Measurements from ENCODE around the gene CHKA. TPM values are rescaled to one million over a fixed set of nuclear protein-coding genes. Genes with fewer than 3 reads are reported as not detected.

The CHKA gene
- total and polyA plus RNA-seq, 2 experiments from 2014 or later, result 37.1 to 94.4 TPM

DNA sequence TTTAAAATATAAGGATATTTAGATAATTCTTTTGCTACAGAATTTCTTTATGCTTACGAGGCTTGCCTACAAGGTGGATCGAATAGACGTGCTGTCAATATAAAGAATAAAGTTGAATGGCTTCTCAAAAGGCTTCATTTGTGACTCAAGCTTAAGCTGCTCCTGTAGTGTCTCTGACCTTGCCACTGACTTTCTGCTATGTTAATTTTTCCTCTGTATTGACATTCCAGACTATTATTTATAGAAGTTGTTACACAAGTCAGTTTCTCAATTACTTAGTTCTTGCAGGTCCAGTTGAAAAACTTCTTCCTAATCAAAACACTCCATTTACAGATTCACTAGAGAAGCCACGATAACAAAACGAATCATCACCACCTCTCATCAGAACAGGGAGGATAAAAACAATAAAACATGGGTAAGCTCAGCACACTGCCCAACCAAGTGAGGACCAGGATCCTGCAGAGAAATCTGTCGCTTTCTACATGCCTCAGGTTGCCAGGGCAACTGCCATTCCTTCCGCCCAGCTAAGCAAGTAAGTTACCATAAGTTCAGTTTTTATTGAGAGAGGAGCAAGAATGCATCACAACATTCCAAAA lies 39.0 kb upstream of the CHKA start:
- no peak overlapping the region for H3K4me3 ChIP-seq
- H3F3A ChIP-seq (replicated peaks; ENCODE audit: low read depth), result no peaks in the 10 kb centered on the region
- Mint-ChIP-seq H3K27me3 (ENCODE audit: insufficient read depth, low read depth, poor library complexity) (no peaks in the 10 kb centered on the region), H3K4me1 (peaks cover 7% of the 10 kb centered on the region; the same call in 2 of the 3 replicates), H3K36me3 (ENCODE audit: low read depth) (peaks cover 3% of the 10 kb centered on the region; the same call in 1 of the 3 replicates), H3K4me3 (no peak overlapping the region), H3K27ac (0 out of 2 replicates have a peak overlapping the region, but pooled peaks have one; percentile 5), H3K9me3 (no peaks in the 10 kb centered on the region)
- ATAC-seq (no peak), DNase-seq (ENCODE audit: low spot score) (no peak)
- H2AFZ ChIP-seq, result no peak overlapping the region
- H3K27ac ChIP-seq (ENCODE audit: low read depth), result no peak overlapping the region; the same call in 1 of the 2 replicates
- no peak overlapping the region for H3K4me2 ChIP-seq
- H3K4me1 ChIP-seq (ENCODE audit: insufficient read depth), result no peaks in the 10 kb centered on the region
- no peaks in the 10 kb centered on the region for H3K9me2 ChIP-seq (ENCODE audit: insufficient read depth)
- no peak for TF ChIP-seq NANOG (IDR thresholded peaks at IDR 0.05; ENCODE audit: borderline replicate concordance)
- no peak for TF ChIP-seq STAT1 (IDR thresholded peaks at IDR 0.05; ENCODE audit: unreplicated experiment)
- no peak for TF ChIP-seq EZH2 (IDR thresholded peaks at IDR 0.05; ENCODE audit: low read depth, unreplicated experiment)
- no peak for TF ChIP-seq POLR2AphosphoS5 (IDR thresholded peaks at IDR 0.05; ENCODE audit: low read depth)
- TF ChIP-seq ZNF331 (CRISPR knock-in tag; IDR thresholded peaks at IDR 0.05; ENCODE audit: low read depth), result no peak
- TF ChIP-seq, protein P1, sequence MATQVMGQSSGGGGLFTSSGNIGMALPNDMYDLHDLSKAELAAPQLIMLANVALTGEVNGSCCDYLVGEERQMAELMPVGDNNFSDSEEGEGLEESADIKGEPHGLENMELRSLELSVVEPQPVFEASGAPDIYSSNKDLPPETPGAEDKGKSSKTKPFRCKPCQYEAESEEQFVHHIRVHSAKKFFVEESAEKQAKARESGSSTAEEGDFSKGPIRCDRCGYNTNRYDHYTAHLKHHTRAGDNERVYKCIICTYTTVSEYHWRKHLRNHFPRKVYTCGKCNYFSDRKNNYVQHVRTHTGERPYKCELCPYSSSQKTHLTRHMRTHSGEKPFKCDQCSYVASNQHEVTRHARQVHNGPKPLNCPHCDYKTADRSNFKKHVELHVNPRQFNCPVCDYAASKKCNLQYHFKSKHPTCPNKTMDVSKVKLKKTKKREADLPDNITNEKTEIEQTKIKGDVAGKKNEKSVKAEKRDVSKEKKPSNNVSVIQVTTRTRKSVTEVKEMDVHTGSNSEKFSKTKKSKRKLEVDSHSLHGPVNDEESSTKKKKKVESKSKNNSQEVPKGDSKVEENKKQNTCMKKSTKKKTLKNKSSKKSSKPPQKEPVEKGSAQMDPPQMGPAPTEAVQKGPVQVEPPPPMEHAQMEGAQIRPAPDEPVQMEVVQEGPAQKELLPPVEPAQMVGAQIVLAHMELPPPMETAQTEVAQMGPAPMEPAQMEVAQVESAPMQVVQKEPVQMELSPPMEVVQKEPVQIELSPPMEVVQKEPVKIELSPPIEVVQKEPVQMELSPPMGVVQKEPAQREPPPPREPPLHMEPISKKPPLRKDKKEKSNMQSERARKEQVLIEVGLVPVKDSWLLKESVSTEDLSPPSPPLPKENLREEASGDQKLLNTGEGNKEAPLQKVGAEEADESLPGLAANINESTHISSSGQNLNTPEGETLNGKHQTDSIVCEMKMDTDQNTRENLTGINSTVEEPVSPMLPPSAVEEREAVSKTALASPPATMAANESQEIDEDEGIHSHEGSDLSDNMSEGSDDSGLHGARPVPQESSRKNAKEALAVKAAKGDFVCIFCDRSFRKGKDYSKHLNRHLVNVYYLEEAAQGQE (IDR thresholded peaks at IDR 0.05; ENCODE audit: unreplicated experiment), result no peak
- TF ChIP-seq, protein P2, sequence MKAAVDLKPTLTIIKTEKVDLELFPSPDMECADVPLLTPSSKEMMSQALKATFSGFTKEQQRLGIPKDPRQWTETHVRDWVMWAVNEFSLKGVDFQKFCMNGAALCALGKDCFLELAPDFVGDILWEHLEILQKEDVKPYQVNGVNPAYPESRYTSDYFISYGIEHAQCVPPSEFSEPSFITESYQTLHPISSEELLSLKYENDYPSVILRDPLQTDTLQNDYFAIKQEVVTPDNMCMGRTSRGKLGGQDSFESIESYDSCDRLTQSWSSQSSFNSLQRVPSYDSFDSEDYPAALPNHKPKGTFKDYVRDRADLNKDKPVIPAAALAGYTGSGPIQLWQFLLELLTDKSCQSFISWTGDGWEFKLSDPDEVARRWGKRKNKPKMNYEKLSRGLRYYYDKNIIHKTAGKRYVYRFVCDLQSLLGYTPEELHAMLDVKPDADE (IDR thresholded peaks at IDR 0.05), result no peak
- TF ChIP-seq ZNF114 (CRISPR knock-in tag; IDR thresholded peaks at IDR 0.05), result no peak
- no peak for TF ChIP-seq EZH2phosphoT487 (IDR thresholded peaks at IDR 0.05; ENCODE audit: unreplicated experiment)
- TF ChIP-seq CREB1 (CRISPR knock-in tag; IDR thresholded peaks at IDR 0.05; ENCODE audit: low read depth), result no peak
- TF ChIP-seq, protein P3, sequence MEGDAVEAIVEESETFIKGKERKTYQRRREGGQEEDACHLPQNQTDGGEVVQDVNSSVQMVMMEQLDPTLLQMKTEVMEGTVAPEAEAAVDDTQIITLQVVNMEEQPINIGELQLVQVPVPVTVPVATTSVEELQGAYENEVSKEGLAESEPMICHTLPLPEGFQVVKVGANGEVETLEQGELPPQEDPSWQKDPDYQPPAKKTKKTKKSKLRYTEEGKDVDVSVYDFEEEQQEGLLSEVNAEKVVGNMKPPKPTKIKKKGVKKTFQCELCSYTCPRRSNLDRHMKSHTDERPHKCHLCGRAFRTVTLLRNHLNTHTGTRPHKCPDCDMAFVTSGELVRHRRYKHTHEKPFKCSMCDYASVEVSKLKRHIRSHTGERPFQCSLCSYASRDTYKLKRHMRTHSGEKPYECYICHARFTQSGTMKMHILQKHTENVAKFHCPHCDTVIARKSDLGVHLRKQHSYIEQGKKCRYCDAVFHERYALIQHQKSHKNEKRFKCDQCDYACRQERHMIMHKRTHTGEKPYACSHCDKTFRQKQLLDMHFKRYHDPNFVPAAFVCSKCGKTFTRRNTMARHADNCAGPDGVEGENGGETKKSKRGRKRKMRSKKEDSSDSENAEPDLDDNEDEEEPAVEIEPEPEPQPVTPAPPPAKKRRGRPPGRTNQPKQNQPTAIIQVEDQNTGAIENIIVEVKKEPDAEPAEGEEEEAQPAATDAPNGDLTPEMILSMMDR (conservative IDR thresholded peaks at IDR 0.05; ENCODE audit: low read depth in 2 of 2), result no peak
- TF ChIP-seq, protein P4, sequence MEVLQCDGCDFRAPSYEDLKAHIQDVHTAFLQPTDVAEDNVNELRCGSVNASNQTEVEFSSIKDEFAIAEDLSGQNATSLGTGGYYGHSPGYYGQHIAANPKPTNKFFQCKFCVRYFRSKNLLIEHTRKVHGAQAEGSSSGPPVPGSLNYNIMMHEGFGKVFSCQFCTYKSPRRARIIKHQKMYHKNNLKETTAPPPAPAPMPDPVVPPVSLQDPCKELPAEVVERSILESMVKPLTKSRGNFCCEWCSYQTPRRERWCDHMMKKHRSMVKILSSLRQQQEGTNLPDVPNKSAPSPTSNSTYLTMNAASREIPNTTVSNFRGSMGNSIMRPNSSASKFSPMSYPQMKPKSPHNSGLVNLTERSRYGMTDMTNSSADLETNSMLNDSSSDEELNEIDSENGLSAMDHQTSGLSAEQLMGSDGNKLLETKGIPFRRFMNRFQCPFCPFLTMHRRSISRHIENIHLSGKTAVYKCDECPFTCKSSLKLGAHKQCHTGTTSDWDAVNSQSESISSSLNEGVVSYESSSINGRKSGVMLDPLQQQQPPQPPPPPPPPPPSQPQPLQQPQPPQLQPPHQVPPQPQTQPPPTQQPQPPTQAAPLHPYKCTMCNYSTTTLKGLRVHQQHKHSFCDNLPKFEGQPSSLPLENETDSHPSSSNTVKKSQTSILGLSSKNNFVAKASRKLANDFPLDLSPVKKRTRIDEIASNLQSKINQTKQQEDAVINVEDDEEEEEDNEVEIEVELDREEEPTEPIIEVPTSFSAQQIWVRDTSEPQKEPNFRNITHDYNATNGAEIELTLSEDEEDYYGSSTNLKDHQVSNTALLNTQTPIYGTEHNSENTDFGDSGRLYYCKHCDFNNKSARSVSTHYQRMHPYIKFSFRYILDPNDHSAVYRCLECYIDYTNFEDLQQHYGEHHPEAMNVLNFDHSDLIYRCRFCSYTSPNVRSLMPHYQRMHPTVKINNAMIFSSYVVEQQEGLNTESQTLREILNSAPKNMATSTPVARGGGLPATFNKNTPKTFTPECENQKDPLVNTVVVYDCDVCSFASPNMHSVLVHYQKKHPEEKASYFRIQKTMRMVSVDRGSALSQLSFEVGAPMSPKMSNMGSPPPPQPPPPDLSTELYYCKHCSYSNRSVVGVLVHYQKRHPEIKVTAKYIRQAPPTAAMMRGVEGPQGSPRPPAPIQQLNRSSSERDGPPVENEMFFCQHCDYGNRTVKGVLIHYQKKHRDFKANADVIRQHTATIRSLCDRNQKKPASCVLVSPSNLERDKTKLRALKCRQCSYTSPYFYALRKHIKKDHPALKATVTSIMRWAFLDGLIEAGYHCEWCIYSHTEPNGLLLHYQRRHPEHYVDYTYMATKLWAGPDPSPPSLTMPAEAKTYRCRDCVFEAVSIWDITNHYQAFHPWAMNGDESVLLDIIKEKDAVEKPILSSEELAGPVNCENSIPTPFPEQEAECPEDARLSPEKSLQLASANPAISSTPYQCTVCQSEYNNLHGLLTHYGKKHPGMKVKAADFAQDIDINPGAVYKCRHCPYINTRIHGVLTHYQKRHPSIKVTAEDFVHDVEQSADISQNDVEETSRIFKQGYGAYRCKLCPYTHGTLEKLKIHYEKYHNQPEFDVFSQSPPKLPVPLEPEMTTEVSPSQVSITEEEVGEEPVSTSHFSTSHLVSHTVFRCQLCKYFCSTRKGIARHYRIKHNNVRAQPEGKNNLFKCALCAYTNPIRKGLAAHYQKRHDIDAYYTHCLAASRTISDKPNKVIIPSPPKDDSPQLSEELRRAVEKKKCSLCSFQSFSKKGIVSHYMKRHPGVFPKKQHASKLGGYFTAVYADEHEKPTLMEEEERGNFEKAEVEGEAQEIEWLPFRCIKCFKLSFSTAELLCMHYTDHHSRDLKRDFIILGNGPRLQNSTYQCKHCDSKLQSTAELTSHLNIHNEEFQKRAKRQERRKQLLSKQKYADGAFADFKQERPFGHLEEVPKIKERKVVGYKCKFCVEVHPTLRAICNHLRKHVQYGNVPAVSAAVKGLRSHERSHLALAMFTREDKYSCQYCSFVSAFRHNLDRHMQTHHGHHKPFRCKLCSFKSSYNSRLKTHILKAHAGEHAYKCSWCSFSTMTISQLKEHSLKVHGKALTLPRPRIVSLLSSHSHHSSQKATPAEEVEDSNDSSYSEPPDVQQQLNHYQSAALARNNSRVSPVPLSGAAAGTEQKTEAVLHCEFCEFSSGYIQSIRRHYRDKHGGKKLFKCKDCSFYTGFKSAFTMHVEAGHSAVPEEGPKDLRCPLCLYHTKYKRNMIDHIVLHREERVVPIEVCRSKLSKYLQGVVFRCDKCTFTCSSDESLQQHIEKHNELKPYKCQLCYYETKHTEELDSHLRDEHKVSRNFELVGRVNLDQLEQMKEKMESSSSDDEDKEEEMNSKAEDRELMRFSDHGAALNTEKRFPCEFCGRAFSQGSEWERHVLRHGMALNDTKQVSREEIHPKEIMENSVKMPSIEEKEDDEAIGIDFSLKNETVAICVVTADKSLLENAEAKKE (CRISPR knock-in tag; IDR thresholded peaks at IDR 0.05), result no peak
- no peak for TF ChIP-seq JUNB (IDR thresholded peaks at IDR 0.05; ENCODE audit: unreplicated experiment)
- H4K20me1 ChIP-seq (replicated peaks; ENCODE audit: insufficient read depth), result no peaks in the 10 kb centered on the region; the same call in 1 of the 2 replicates
- no peaks in the 10 kb centered on the region for H3K27me3 ChIP-seq (ENCODE audit: insufficient read depth)
- H3K79me2 ChIP-seq (replicated peaks; ENCODE audit: insufficient read depth), result no peaks in the 10 kb centered on the region
- 0 out of 2 replicates have a peak, but pooled peaks cover 3% of the 10 kb centered on the region for H3K36me3 ChIP-seq (ENCODE audit: insufficient read depth)
